GM12878 (cell line): ENCODE results near the gene TMEM114.

ENCODE experiments used
- ATF7 ChIP-seq: fragments of 450-650 bp; IDR thresholded peaks from 2 replicates; pipeline ENCODE4 v1.6.1; 2016; ENCODE audit warnings: low read depth, mild to moderate bottlenecking
- BHLHE40 ChIP-seq, 2 experiments: fragments of 450-650 bp in 1 of 2; IDR thresholded peaks; 2 replicates each; pipeline ENCODE4 v1.6.1; 2011 to 2017; ENCODE audit warnings: low read depth in 2 of 2, borderline replicate concordance in 1 of 2, improper control_type of control experiment in 1 of 2, low read length in 1 of 2, mild to moderate bottlenecking in 1 of 2
- CTCF ChIP-seq, 3 experiments: IDR thresholded peaks in 2 of 3; conservative IDR thresholded peaks in 1 of 3; 2 replicates each; pipeline ENCODE4 v1.5.1; 2011; ENCODE audit warnings: low read depth in 3 of 3, low read length in 3 of 3, mild to moderate bottlenecking in 3 of 3, control low read depth in 2 of 3, moderate library complexity in 2 of 3, inconsistent platforms in 1 of 3, mixed read lengths in 1 of 3; ENCODE audit not compliant: control insufficient read depth in 2 of 3, insufficient read depth in 1 of 3; ENCODE audit errors: extremely low read depth in 1 of 3
- E2F8 ChIP-seq: fragments of 450-650 bp; IDR thresholded peaks from 2 replicates; pipeline ENCODE4 v1.6.1; 2018; ENCODE audit warnings: mild to moderate bottlenecking, low read depth, moderate library complexity; ENCODE audit not compliant: partially characterized antibody
- HDAC6 ChIP-seq: fragments of 200-600 bp; sonication (generic); IDR thresholded peaks from one replicate; pipeline ENCODE4 v1.8.0; 2017; ENCODE audit warnings: antibody characterized with exemption; ENCODE audit not compliant: unreplicated experiment
- MAX ChIP-seq: IDR thresholded peaks from 2 replicates; pipeline ENCODE4 v1.6.1; 2012; ENCODE audit warnings: low read depth, low read length, improper control_type of control experiment
- NFYB ChIP-seq: IDR thresholded peaks from 2 replicates; pipeline ENCODE4 v1.6.1; 2011; ENCODE audit warnings: low read depth, mild to moderate bottlenecking, low read length, improper control_type of control experiment, moderate library complexity; ENCODE audit not compliant: insufficient read depth
- POLR2A ChIP-seq: IDR thresholded peaks from 2 replicates; pipeline ENCODE4 v1.6.1; 2011; ENCODE audit warnings: low read depth, mild to moderate bottlenecking, low read length
- SMC3 ChIP-seq: IDR thresholded peaks from 2 replicates; pipeline ENCODE4 v1.6.1; 2011; ENCODE audit warnings: low read length, improper control_type of control experiment, borderline replicate concordance
- SRF ChIP-seq, 2 experiments: IDR thresholded peaks; 2 replicates each; pipeline ENCODE4 v1.6.1; 2011; ENCODE audit warnings: low read depth in 2 of 2, low read length in 2 of 2, mild to moderate bottlenecking in 1 of 2, moderate library complexity in 1 of 2
- TCF12 ChIP-seq: IDR thresholded peaks from 2 replicates; pipeline ENCODE4 v1.6.1; 2011; ENCODE audit warnings: low read depth, mild to moderate bottlenecking, low read length

DNA sequence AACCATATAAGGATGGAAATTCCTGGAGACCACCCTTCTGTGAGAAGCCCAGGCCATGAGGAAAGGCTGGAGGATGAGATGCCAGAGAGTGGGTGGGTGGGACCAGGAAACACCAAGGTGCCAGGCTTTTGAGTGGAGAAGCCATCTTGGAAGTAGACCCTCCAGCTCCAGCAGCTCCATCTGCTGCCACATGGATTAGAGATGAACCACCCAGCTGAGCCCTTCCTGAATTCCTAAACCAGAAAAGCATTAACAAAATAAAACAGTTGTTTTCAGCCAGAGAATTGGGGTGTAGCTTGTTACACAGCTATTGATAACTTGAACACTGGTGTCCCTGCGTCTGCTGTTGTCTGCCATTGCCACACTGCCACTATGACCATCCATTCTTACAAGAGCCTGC lies 6.3 kb upstream of the TMEM114 start:
- TF ChIP-seq SRF (IDR thresholded peaks at IDR 0.05; ENCODE audit: low read depth in 2 of 2, low read length in 2 of 2) (no peak), HDAC6 (no peak), MAX (no peak), CTCF (IDR thresholded peaks at IDR 0.05 in 2 of 3, conservative IDR thresholded peaks at IDR 0.05 in 1 of 3; ENCODE audit: control insufficient read depth in 2 of 3, extremely low read depth in 1 of 3, insufficient read depth in 1 of 3, low read depth in 3 of 3, low read length in 3 of 3) (no peak), TCF12 (no peak), SMC3 (no peak), BHLHE40 (IDR thresholded peaks at IDR 0.05; ENCODE audit: borderline replicate concordance in 1 of 2, low read depth in 2 of 2, low read length in 1 of 2) (no peak), POLR2A (no peak), ATF7 (no peak), NFYB (no peak), E2F8 (no peak)
